Nephron (organoid): ENCODE results near the gene CREB3L2.

Experiments used
- H3K27ac Mint-ChIP-seq, 3 experiments: 2 replicates each; pipeline ENCODE4 v1.8.0; 2020; ENCODE audit warnings: mixed read lengths in 3 of 3, mild to moderate bottlenecking in 2 of 3, moderate library complexity in 1 of 3
- H3K27me3 Mint-ChIP-seq: 2 replicates; pipeline ENCODE4 v1.8.0; 2021; ENCODE audit warnings: low read depth, mild to moderate bottlenecking, moderate library complexity, mixed read lengths
- H3K36me3 Mint-ChIP-seq: 2 replicates; pipeline ENCODE4 v1.8.0; 2020; ENCODE audit warnings: low read depth, mixed read lengths
- H3K4me1 Mint-ChIP-seq: 2 replicates; pipeline ENCODE4 v1.8.0; 2020; ENCODE audit warnings: mixed read lengths
- H3K4me3 Mint-ChIP-seq, 3 experiments: 2 replicates each; pipeline ENCODE4 v1.8.0; 2020; ENCODE audit warnings: mild to moderate bottlenecking in 3 of 3, mixed read lengths in 3 of 3, moderate library complexity in 2 of 3
- H3K9me3 Mint-ChIP-seq: 2 replicates; pipeline ENCODE4 v1.8.0; 2020; ENCODE audit warnings: mixed read lengths
- TF ChIP-seq, protein P1 (sequence below), 3 experiments: fragments of 200-600 bp; sonication (generic); IDR thresholded peaks; one replicate each; pipeline ENCODE4 v1.5.0; 2021; ENCODE audit warnings: antibody characterized with exemption in 3 of 3; ENCODE audit not compliant: unreplicated experiment in 3 of 3

Gene CREB3L2

DNA sequence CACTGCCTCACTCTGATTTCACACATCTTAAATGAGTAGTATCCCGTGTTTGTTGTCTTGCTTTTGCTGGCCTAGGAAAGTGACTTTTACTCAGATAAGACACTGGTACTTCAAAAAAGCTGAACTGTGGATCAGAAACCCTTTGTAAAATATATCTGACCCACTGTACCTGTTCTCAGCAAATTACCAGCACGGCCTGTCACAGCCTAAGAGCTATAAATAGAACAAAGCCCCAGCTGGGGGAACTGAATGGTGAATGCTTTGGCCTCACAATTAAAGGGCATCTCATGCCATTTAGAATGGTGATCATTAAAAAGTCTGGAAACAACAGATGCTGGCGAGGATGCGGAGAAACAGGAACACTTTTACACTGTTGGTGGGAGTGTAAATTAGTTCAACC, 76.1 kb downstream of the CREB3L2 start:
- TF ChIP-seq, protein P1, sequence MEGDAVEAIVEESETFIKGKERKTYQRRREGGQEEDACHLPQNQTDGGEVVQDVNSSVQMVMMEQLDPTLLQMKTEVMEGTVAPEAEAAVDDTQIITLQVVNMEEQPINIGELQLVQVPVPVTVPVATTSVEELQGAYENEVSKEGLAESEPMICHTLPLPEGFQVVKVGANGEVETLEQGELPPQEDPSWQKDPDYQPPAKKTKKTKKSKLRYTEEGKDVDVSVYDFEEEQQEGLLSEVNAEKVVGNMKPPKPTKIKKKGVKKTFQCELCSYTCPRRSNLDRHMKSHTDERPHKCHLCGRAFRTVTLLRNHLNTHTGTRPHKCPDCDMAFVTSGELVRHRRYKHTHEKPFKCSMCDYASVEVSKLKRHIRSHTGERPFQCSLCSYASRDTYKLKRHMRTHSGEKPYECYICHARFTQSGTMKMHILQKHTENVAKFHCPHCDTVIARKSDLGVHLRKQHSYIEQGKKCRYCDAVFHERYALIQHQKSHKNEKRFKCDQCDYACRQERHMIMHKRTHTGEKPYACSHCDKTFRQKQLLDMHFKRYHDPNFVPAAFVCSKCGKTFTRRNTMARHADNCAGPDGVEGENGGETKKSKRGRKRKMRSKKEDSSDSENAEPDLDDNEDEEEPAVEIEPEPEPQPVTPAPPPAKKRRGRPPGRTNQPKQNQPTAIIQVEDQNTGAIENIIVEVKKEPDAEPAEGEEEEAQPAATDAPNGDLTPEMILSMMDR (IDR thresholded peaks at IDR 0.05; ENCODE audit: unreplicated experiment in 3 of 3), result no peak
- peaks cover 6% of the 10 kb centered on the region for H3K4me1 Mint-ChIP-seq
- no peak overlapping the region for H3K27ac Mint-ChIP-seq
- no peak overlapping the region for H3K4me3 Mint-ChIP-seq
- H3K9me3 Mint-ChIP-seq, result no peaks in the 10 kb centered on the region
- H3K27me3 Mint-ChIP-seq, result no peaks in the 10 kb centered on the region
- peaks cover 80% of the 10 kb centered on the region for H3K36me3 Mint-ChIP-seq

DNA sequence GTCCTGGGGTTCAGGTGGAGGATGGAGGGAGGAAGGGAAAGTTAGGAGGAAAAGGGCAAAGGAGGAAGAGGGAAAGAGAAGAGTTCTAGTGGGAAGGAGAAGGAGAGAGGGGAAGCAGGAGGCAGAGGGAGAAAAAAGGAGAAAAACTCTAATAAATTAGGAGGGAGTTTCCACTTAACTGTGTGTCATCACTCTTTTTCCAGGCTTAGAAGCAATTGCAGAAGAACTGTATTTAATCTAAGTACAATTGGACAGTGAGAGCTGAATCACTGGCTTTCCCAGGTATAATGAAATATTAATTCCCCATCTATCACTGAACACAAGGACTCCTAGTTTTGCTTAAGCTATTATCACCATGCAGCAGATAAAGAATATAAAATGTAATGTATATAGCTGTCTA, 76.8 kb downstream of the CREB3L2 start:
- no peak overlapping the region for H3K4me3 Mint-ChIP-seq
- no peak overlapping the region for H3K27ac Mint-ChIP-seq
- TF ChIP-seq, protein P1 (IDR thresholded peaks at IDR 0.05; ENCODE audit: unreplicated experiment in 3 of 3), result no peak
- peaks cover under 1% of the 10 kb centered on the region for H3K4me1 Mint-ChIP-seq
- H3K36me3 Mint-ChIP-seq, result peaks cover 79% of the 10 kb centered on the region
- H3K9me3 Mint-ChIP-seq, result no peaks in the 10 kb centered on the region
- no peaks in the 10 kb centered on the region for H3K27me3 Mint-ChIP-seq

DNA sequence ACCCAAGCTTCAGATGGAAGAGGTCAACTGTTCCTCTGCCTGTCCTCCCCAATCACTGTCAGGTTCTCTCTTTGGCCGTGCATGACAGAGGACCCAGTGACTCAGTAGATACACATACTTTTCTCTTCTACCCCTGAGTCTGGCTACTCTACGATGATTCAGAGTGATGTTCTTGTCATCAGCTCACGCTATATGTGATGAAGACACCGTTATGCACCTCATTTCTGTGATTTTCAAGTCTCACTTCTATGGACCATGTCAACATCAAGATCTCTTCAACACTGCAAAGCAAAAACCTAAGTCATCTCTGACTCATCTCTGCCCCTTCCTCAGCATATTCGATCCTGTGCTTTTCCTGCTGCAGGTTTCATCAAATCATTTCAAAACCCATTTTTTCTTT, 78.5 kb downstream of the CREB3L2 start:
- no peak overlapping the region for H3K27ac Mint-ChIP-seq

DNA sequence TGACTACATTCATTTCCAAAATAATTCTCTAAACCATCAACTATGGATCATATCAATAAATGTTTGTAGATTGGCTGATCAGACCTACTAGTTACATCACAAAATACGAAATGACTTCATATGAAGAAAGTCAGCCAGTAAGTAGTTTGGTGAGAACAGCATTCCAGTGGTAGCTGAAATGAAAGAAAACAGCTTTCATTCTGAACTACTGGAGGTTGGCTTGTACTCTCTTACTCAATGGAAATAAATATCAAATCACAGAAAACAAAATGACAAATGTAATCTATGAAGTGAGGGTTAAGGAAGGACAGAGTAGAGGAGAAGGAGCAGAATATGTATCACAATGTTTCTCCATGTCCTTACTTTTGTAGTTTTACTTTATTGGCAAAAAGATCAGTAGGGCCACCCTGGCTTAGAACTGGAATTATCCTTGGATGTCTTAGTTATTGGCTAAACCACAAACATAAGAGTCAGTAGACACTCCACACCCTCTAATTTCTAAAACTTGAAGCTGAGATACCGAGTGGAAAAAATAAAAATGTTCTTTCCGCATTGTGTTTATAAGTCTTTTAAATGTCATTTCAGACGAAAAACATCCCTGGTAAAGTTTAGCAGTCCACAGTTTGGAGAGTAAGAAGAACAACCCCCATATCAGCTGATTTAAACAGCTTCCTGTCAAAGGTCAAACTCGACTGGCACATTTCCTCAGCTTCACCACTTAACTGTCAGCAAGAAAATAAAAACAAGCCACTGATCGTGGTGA, 81.1 kb downstream of the CREB3L2 start:
- H3K4me3 Mint-ChIP-seq, result no peak overlapping the region
- H3K36me3 Mint-ChIP-seq, result peaks cover 73% of the 10 kb centered on the region
- peak overlapping the region in 2 of 3 experiments; percentile 17 to 38 for H3K27ac Mint-ChIP-seq
- peaks cover 16% of the 10 kb centered on the region for H3K4me1 Mint-ChIP-seq
- no peaks in the 10 kb centered on the region for H3K27me3 Mint-ChIP-seq
- H3K9me3 Mint-ChIP-seq, result no peaks in the 10 kb centered on the region
- TF ChIP-seq, protein P1 (IDR thresholded peaks at IDR 0.05; ENCODE audit: unreplicated experiment in 3 of 3), result no peak

More for the DNA sequence above, 78.5 kb downstream of the CREB3L2 start:
- H3K27me3 Mint-ChIP-seq, result no peaks in the 10 kb centered on the region
- no peaks in the 10 kb centered on the region for H3K9me3 Mint-ChIP-seq
- TF ChIP-seq, protein P1 (IDR thresholded peaks at IDR 0.05; ENCODE audit: unreplicated experiment in 3 of 3), result no peak
- no peak overlapping the region for H3K4me3 Mint-ChIP-seq
- no peaks in the 10 kb centered on the region for H3K4me1 Mint-ChIP-seq
- peaks cover 82% of the 10 kb centered on the region for H3K36me3 Mint-ChIP-seq

DNA sequence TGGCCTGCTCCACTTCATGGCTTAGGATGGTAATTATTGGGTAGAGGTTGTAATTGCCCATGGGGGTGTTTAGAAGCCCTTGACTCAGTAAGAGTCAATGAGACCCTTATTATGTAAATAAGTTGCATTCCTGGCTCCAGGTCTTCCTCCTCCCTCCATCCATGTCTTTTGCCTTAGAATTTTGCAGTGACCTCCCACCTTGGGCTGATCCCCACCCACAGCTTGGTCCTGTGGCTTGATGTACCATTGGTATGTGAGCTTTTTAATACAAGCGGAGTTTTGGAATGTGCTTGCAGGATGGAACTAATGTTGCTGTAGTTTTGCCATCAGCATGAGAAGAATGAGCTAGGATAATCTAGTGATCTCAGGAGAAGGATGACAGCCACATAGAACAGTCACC, 81.9 kb downstream of the CREB3L2 start:
- H3K27me3 Mint-ChIP-seq, result no peaks in the 10 kb centered on the region
- peaks cover 70% of the 10 kb centered on the region for H3K36me3 Mint-ChIP-seq
- peaks cover 18% of the 10 kb centered on the region for H3K4me1 Mint-ChIP-seq
- H3K4me3 Mint-ChIP-seq, result no peak overlapping the region
- no peak overlapping the region for H3K27ac Mint-ChIP-seq
- TF ChIP-seq, protein P1 (IDR thresholded peaks at IDR 0.05; ENCODE audit: unreplicated experiment in 3 of 3), result no peak
- H3K9me3 Mint-ChIP-seq, result no peaks in the 10 kb centered on the region
